GM19351 (cell line): ENCODE data around the gene DDX11.
"Not testable (repeated sequence)": the region's sequence is repeated elsewhere in the genome, so short reads cannot be mapped to it uniquely, and the experiment has no call there.

Experiments used
- ATAC-seq: cut with Tn5 transposase; IDR thresholded peaks from one replicate; pipeline ENCODE4 v1.9.1; 2021; ENCODE audit warnings: mild to moderate bottlenecking, moderate library complexity; ENCODE audit not compliant: unreplicated experiment

The DDX11 gene

GRCh38 chr12:31073527-31074332 lies at the start of gene DDX11:
Gene DDX11, plus strand, starts transcription at chr12:31073860. Its CDS starts 4,534 bp downstream, at chr12:31078394.
- peak; percentile 88 for ATAC-seq

- ATAC-seq, result no peak
Measured at GRCh38 chr12:31026202-31026601, 47.5 kb upstream of the DDX11 start.

GRCh38 chr12:31027006-31027405 lies 46.7 kb upstream of the DDX11 start:
- ATAC-seq, result not testable (repeated sequence)

- ATAC-seq, result no peak
Measured at GRCh38 chr12:31029468-31029867, 44.2 kb upstream of the DDX11 start.

GRCh38 chr12:31029916-31030562 lies 43.6 kb upstream of the DDX11 start:
- ATAC-seq, result no peak

- no peak for ATAC-seq
Measured at GRCh38 chr12:31031951-31032335, 41.7 kb upstream of the DDX11 start.

- no peak for ATAC-seq
Measured at GRCh38 chr12:31033146-31033545, 40.5 kb upstream of the DDX11 start.

- no peak for ATAC-seq
Measured at GRCh38 chr12:31033681-31034080, 40.0 kb upstream of the DDX11 start.

GRCh38 chr12:31034372-31034771 lies 39.3 kb upstream of the DDX11 start:
- ATAC-seq, result no peak

GRCh38 chr12:31035226-31035625 lies 38.4 kb upstream of the DDX11 start:
- ATAC-seq, result no peak

GRCh38 chr12:31035967-31036665 lies 37.5 kb upstream of the DDX11 start:
- ATAC-seq, result no peak

- ATAC-seq, result no peak
Measured at GRCh38 chr12:31037028-31037427, 36.6 kb upstream of the DDX11 start.

GRCh38 chr12:31037931-31038330 lies 35.7 kb upstream of the DDX11 start:
- no peak for ATAC-seq

- no peak for ATAC-seq
Measured at GRCh38 chr12:31041033-31041564, 32.6 kb upstream of the DDX11 start.

GRCh38 chr12:31050143-31050542 lies 23.5 kb upstream of the DDX11 start:
- not testable (repeated sequence) for ATAC-seq

GRCh38 chr12:31050548-31050947 lies 23.1 kb upstream of the DDX11 start:
- ATAC-seq, result not testable (repeated sequence)

GRCh38 chr12:31051692-31052091 lies 22.0 kb upstream of the DDX11 start:
- ATAC-seq, result peak; percentile 89

GRCh38 chr12:31052121-31052520 lies 21.5 kb upstream of the DDX11 start:
- ATAC-seq, result peak; percentile 5

- ATAC-seq, result not testable (repeated sequence)
Measured at GRCh38 chr12:31052666-31053439, 20.8 kb upstream of the DDX11 start.

GRCh38 chr12:31053944-31054343 lies 19.7 kb upstream of the DDX11 start:
- not testable (repeated sequence) for ATAC-seq

GRCh38 chr12:31057671-31058070 lies 16.0 kb upstream of the DDX11 start:
- ATAC-seq, result no peak
